OCI-LY7 (cell line): ENCODE results near the gene MED15.

ENCODE experiments used
- CTCF ChIP-seq: fragments of 200-600 bp; sonication (generic); conservative IDR thresholded peaks from 2 replicates; pipeline ENCODE4 v1.5.1; 2014; ENCODE audit warnings: mild to moderate bottlenecking, antibody characterized with exemption, low read length, moderate library complexity, mixed read lengths
- EZH2phosphoT487 ChIP-seq: fragments of 200-600 bp; sonication (generic); IDR thresholded peaks from 2 replicates; pipeline ENCODE4 v1.6.1; 2018; ENCODE audit warnings: low read depth, borderline replicate concordance, mild to moderate bottlenecking, mixed run types, antibody characterized with exemption, low read length, moderate library complexity, mixed read lengths

- no peak for TF ChIP-seq CTCF
- no peak for TF ChIP-seq EZH2phosphoT487
These were observed 123.6 kb downstream of the MED15 start for GRCh38 chr22:20630873-20631617.
